GM19240 (cell line): ENCODE measurements around the gene LCNL1.
"Not testable (repeated sequence)": the region's sequence is repeated elsewhere in the genome, so short reads cannot be mapped to it uniquely, and the experiment has no call there.

Experiments used
- DNase-seq: peaks from one replicate; pipeline ENCODE4 v3.0.0; 2011; ENCODE audit warnings: low spot score; ENCODE audit not compliant: insufficient read length

LCNL1 gene

DNA sequence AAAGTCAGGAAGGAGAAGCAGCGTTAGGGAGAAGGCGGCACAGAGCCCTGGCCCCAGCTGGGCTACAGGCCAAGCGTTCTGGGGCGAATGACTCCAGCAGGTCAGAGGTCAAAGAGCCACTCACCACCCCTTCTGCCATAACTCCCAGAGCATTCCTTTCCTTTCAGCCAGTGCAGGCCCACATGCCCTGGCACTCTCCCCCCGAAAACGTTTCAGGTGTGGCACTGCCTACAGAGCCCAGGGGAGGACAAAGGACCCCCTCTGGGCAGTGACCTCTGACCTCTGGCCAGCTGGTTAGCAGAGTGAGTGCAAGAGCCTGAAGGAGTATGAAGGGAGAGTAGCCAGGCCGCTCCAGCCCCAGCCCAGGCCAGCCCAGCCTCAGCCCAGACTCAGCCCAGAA is 40.4 kb downstream of the LCNL1 start:
- no peak for DNase-seq

- DNase-seq = no peak
These were observed 40.8 kb downstream of the LCNL1 start for GRCh38 chr9:137023583-137023991.

DNA sequence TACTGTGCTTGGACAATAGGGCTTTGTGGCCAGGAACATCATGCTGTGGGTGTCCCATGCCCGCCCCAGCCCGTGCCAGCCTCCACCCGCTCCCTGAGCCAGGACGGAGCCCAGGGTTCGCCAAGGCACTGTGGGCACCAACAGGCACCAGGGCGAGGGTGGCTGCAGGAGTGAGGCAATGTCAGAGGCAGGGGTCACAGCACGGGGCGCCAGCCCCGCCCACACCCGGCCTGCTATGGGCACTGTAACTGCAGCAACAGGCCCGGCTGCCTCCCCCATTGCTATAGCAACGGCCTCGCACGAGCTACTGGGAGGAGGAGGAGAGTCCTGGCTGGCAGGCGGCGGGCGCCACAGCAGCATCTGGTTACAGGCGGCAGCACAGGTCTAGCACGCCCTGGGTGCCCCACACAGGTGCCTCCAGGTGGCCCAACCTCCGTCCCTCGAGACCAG is 42.7 kb downstream of the LCNL1 start:
- DNase-seq = no peak

DNA sequence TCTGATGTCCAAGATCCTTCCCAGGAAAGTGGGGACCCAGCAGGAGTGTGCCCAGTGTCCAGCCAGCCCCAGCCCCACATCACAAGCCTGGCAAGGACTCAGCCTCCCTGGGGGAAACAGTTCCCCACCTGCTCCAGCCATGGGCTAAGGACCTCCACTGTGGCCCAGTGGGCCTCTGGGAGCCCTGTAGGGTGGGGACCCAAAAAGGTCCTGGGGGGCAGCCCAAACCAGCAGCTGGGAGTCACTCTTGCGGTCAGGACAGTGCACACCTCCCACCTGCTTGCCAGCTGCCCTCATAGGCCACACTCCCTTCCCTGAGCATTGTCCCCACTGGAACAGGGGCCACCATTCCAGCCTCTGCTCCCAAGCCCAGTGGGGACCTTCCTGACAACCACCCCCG is 43.6 kb downstream of the LCNL1 start:
- no peak for DNase-seq

GRCh38 chr9:137026828-137027227 is 44.0 kb downstream of the LCNL1 start:
- DNase-seq = no peak

- DNase-seq = no peak
These were observed 44.8 kb downstream of the LCNL1 start, which contains the start of gene ABCA2 for GRCh38 chr9:137027369-137028262. Gene ABCA2 (minus strand): TSS chr9:137028237. CDS start chr9:137028140, 97 bp downstream.

- no peak for DNase-seq
These were observed 45.7 kb downstream of the LCNL1 start for GRCh38 chr9:137028263-137029057.

DNA sequence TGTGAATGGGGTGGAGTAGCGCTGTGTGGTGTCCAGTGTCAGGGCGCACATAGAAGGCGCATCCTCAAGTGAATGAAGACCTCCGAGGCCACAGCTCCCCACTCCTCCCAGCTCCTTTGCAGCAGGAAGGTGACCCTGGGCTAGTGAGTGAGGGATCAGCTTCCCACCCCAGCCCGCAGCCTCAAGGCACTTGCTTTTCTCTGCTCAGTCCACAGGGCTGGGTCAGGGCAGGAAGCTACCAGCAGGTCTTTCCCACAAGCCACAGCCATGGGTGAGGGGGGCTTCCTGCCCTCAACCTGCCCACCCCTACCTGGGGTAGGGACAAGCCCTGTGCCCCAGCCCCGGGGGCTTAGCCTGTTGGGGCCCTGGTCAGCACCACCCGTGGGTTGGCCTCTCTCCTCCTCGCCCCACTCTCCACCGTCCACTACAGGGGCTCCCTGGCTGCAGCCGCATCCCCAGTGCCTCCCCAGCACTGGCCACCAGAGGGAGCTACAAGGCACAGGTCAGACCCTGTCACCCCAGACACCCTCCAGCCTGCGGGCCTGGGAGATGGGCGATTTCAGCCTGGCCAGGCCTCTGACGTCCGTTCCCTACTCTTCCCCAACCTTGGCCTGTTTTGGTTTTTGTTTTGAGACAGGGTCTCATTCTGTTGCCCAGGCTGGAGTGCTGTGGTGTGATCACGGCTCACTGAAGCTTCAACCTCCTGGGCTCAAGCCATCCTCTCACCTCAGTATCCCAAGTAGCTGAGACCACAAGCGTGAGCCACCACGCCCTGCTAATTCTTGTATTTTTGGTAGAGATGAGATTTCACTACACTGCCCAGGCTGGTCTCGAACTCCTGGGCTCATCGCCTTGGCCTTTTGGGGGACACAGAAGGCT is 46.5 kb downstream of the LCNL1 start:
- peak; percentile 75 for DNase-seq

GRCh38 chr9:137030006-137030405 is 47.2 kb downstream of the LCNL1 start:
- DNase-seq = no peak

DNA sequence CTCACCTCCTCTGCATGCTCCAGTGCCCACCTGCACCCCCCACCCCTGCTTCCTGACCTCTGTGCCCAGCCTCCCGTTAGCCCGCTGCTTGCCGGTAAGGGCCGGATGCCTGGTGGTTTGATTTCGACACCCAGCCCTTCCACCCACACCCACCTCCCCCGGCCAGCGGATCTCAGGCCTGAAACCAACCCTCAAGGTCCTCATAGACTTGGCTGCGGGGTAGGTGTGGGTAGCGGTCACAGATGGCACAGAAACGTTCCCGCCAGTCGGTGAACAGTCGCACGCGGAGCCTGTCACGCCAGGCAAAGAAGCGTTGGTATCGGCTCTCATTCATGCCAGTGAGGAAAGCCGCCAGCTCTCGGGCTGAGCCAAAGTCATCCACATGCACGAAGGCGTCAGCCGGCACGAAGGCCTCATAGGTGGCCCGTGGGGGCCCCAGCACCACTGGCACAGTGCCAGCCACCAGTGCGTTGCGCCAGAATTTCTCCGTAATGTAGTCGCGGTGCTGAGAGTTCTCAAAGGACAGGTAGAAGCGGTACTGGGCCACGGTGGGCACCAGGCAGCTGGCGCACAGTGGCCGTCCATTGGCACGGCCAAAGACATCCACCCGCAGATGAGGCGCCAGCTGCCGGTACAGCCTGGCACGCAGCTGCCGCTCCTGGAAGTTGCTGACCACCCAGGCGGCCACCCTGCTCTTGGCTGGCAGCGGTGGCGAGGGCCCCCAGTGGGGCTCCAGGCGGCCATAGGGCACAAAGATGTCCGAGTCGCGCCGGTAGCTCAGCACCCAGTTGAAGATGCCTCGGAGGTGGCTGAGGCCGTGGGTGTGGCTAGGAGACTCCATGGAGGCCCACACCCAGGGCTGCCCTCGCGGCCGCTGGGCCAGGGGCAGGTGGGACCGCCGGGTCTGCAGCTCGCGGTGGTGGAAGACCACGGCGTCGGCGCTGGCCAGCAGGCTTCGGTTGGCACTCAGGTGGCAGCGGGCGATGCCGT is 48.0 kb downstream of the LCNL1 start:
- no peak for DNase-seq

DNA sequence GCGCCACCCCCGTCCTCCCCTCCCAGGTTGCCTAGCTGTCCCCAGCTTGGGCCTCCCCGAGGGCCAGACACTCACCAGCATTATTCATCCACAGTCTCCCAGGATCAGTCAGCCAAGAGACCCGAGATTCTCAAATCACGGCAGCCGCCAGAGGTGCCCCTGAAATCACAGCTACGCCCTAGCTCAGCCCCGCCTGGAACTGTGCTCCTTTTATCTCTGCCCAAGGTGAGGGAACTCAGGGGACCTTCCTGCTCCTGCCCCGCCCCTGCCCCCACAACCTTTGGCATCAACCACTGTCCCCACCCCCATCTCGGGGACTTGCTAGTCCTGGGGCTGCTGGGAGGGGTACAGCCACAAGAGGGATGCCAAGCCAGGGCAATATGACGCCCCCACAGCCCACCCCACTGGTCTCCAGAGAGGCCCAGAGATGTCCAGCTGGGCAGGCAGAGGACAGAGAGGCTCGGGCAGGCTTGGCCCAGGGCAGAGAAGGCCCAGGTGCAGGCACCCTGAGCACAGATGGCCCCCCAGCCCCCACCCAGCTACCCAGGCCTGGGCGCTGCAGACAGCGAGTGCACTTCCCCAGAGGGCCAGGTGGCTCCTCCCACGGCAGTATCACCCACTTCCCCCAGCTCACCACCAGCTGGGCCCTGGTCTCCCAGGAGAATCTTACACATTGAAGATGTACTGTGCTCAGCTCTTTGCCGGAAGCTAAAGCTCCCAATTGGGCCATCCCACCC is 49.3 kb downstream of the LCNL1 start, which contains the start of gene FUT7:
FUT7 (minus strand) TSS at position 185 of the 737 bp plus-strand sequence; CDS start at position 88, 97 bp downstream.
- no peak for DNase-seq

- no peak for DNase-seq
These were observed 50.1 kb downstream of the LCNL1 start for GRCh38 chr9:137032858-137033257.

GRCh38 chr9:137033481-137033880 is 50.7 kb downstream of the LCNL1 start:
- not testable (repeated sequence) for DNase-seq

DNA sequence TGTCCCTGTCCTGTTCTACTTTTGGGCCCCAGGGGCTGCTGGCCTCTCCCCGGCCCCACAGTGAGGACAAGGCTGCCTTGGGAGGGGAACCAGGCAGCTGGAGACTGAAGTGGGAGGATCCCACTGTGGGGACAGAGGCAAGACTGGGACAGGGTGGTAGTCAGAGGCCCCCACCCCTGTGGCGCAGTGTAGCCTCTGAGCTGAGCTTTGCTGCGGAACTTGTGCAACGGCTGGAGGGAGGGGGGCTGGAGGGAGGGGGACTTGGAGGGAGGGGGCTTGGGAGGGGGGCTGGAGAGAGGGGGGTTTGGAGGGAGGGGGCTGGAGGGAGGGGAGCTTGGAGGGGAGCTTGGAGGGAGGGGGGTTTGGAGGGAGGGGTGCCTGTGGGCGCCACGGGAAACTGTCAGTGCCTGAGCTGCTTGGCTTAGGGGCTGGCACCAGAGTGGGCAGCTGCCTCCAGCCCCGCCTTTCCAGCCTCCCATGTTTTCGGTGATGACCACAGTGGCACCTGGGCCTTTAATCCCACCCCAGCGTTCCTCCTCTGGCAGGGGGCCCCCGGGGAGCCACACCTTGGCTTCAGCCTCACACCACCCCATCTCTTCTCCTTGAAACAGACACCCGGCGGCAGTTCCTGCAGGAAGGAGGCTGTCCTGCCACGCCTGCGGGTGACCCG is 51.4 kb downstream of the LCNL1 start:
- DNase-seq = no peak

DNA sequence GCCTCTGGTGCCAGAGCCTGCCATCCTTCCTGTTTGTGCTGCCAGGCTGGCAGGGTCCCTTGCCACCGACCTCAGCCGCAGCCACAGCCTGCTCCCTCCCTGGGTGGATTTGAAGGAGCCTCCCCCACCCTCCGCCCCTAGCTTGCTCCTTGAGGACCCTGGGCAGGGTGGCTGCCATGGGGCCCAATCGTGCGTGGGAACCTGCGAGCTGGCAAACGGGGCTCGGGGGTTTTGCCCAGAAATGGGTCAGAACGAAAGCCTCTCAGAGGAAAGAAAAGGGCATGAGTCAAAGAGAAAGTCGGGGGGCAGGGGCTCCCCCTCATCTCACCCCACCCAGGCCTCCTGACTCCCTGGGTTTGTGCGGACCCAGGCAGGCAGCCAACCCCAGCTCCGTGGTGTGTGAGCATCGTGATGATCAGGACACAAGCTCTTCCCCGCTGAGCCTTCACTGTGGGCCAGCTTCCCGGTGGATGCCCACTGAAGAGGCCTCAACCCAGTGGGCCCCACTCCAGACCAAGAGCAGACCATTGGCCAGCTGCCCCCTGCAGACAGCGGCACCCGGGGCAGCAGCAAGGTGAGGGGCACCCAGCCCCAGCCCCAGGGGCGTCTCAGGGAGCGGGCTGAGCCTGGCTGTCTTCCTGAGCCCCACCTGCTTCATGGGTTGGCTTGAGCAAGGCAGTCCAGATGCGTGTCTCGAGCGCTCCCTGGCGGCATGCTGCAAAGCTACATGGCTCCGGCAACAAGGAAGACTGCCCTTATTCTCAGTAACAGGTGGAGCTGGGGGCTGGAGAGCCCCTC is 52.1 kb downstream of the LCNL1 start:
- peak; percentile 99 for DNase-seq
